ENCODE results near the gene POGLUT3. TPM values are rescaled to one million over a fixed set of nuclear protein-coding genes. Genes with fewer than 3 reads are reported as not detected.

Gene POGLUT3
- total RNA-seq, 2 experiments from 2014 or later = 25.1 to 26.2 TPM

GRCh38 chr11:108522318-108522717 lies 24.1 kb upstream of the POGLUT3 start:
- Mint-ChIP-seq H3K9me3 (no peaks in the 10 kb centered on the region), H3K36me3 (peaks cover 3% of the 10 kb centered on the region), H3K27ac (no peak overlapping the region), H3K4me3 (no peak overlapping the region), H3K4me1 (no peaks in the 10 kb centered on the region), H3K27me3 (no peaks in the 10 kb centered on the region)
- ATAC-seq (ENCODE audit: low read depth) (no peak), DNase-seq (no peak)
- POLR2A ChIA-PET = no interaction called here

GRCh38 chr11:108518581-108518980 lies 20.4 kb upstream of the POGLUT3 start:
- POLR2A ChIA-PET = no interaction called here
- Mint-ChIP-seq H3K4me1 (peaks cover 2% of the 10 kb centered on the region), H3K36me3 (peaks cover 8% of the 10 kb centered on the region), H3K4me3 (no peak overlapping the region), H3K27me3 (no peaks in the 10 kb centered on the region), H3K27ac (no peak overlapping the region), H3K9me3 (no peaks in the 10 kb centered on the region)
- ATAC-seq (ENCODE audit: low read depth) (no peak), DNase-seq (no peak)

DNA sequence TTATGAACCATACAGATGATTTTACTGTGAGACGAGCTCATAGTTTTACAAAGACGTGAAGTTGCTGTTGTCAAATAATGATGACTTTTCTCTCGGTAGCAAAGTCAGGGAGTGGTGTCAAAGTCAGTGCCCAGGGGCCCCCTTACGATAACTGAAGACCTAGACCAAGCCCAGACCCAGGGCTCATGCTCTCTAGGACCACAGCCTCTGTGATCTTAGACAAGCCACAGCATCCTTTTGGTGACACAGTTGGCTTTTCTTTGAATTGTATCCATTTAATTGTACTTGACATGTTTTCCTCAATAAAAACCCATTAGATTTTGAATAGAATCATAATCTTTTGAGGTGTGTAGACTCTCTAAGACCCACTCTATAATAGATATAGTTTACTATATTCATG lies 17.9 kb upstream of the POGLUT3 start:
- no peaks in the 10 kb centered on the region for H3K9me3 Mint-ChIP-seq
- POLR2A ChIA-PET = no interaction called here
- ATAC-seq (ENCODE audit: low read depth) (peak; percentile 75), DNase-seq (no peak)
- no peak overlapping the region for H3K27ac Mint-ChIP-seq
- H3K27me3 Mint-ChIP-seq = no peaks in the 10 kb centered on the region
- peaks cover 13% of the 10 kb centered on the region for H3K36me3 Mint-ChIP-seq
- no peak overlapping the region for H3K4me3 Mint-ChIP-seq
- H3K4me1 Mint-ChIP-seq = peaks cover 2% of the 10 kb centered on the region

DNA sequence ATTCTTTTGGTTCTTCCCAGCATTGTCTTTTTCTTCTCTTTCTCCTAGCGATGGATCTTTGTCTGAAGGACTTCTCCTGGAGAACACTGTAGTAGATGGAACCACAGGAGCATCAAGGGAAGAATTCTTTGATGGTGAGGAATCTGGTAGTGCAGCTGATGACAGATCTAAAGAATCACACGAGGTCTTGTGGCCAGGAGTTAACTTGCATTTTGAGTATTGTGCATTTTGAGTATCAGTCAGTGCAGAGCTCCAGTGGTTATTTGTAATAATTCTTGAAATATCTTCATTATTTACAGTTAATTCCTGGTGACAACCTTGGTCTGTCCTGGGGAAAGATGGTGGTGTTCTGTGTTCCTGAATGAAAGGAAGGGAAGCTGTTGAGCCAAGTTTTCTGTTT lies 14.5 kb upstream of the POGLUT3 start:
- no peak for DNase-seq
- ATAC-seq (ENCODE audit: low read depth) = no peak
- peaks cover 15% of the 10 kb centered on the region for H3K36me3 Mint-ChIP-seq
- no peak overlapping the region for H3K27ac Mint-ChIP-seq
- H3K4me3 Mint-ChIP-seq = no peak overlapping the region
- peaks cover 2% of the 10 kb centered on the region for H3K4me1 Mint-ChIP-seq
- no peaks in the 10 kb centered on the region for H3K27me3 Mint-ChIP-seq
- POLR2A ChIA-PET = interaction anchor here (0.7 kb wide), 1 partner anchor 13 kb away, joined by 3 read pairs; no protein-coding TSS in a partner anchor
- H3K9me3 Mint-ChIP-seq = no peaks in the 10 kb centered on the region

DNA sequence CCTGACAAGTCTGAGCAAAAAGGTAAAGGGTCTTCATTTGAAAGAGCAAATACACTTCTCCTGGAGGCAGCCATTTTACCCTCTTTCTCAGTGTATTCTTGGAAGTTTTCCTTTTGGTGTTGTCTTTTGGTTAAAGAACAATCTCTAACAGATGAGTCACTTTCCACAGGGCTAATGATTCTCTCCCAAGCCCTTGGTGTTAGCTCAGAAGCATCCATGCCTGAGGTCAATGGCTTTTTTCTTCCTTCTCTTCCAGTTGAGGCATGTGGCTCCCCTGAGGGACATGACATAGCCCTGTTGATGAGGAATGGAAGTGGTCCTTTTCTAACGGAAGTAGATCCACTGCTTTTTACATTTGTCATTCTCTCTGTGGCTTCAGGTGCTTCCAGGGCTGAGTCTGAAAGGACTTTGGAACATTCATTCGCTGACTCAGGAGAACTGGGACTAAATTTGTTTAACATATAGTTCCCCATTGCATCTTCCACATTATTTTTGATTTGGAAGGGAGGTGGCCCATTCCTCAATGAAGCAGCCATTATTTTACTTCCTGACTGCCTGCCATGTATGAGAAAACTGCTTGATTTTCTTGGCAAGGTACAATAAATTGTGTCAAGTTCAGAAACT lies 13.8 kb upstream of the POGLUT3 start:
- H3K36me3 Mint-ChIP-seq = peaks cover 15% of the 10 kb centered on the region
- H3K9me3 Mint-ChIP-seq = no peaks in the 10 kb centered on the region
- POLR2A ChIA-PET = no interaction called here
- H3K27me3 Mint-ChIP-seq = no peaks in the 10 kb centered on the region
- no peak overlapping the region for H3K4me3 Mint-ChIP-seq
- no peak for DNase-seq
- H3K4me1 Mint-ChIP-seq = peaks cover 2% of the 10 kb centered on the region
- ATAC-seq (ENCODE audit: low read depth) = no peak
- no peak overlapping the region for H3K27ac Mint-ChIP-seq

GRCh38 chr11:108508653-108509593 lies 10.7 kb upstream of the POGLUT3 start:
- DNase-seq = no peak
- peaks cover 3% of the 10 kb centered on the region for H3K27me3 Mint-ChIP-seq
- H3K4me1 Mint-ChIP-seq = no peaks in the 10 kb centered on the region
- no peak overlapping the region for H3K4me3 Mint-ChIP-seq
- H3K27ac Mint-ChIP-seq = no peak overlapping the region
- H3K9me3 Mint-ChIP-seq = no peaks in the 10 kb centered on the region
- no peak for ATAC-seq (ENCODE audit: low read depth)
- peaks cover 9% of the 10 kb centered on the region for H3K36me3 Mint-ChIP-seq
- POLR2A ChIA-PET = no interaction called here

GRCh38 chr11:108501396-108501795 lies 3.2 kb upstream of the POGLUT3 start:
- Mint-ChIP-seq H3K27ac (no peak overlapping the region), H3K4me3 (no peak overlapping the region), H3K4me1 (peaks cover 7% of the 10 kb centered on the region), H3K9me3 (no peaks in the 10 kb centered on the region), H3K36me3 (peaks cover 3% of the 10 kb centered on the region), H3K27me3 (peaks cover 7% of the 10 kb centered on the region)
- DNase-seq (no peak), ATAC-seq (ENCODE audit: low read depth) (no peak)
- POLR2A ChIA-PET = no interaction called here

DNA sequence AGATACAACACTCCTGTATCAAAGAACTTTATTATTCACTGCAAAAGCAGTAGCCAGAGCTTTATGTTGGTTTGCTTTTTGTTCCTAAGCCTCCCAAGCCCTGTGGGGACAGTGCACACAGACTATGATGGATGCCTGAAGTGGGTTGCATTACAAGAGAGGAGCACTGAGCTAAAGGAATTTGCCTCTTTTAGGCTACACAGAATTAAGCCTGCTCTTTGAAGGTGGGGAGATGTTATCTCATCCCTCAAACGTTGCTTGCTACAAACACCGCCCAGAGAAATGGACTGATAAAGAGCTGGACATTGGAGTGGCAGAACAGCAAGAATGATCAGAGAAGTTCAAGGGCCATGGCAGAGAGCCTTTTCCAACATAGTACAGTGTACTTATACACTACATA lies 2.5 kb upstream of the POGLUT3 start:
- no peak overlapping the region for H3K27ac Mint-ChIP-seq

GRCh38 chr11:108500169-108500568 lies 2.0 kb upstream of the POGLUT3 start:
- POLR2A ChIA-PET = no interaction called here
- Mint-ChIP-seq H3K27ac (no peak overlapping the region), H3K4me1 (peaks cover 10% of the 10 kb centered on the region), H3K36me3 (peaks cover 8% of the 10 kb centered on the region), H3K4me3 (no peak overlapping the region), H3K27me3 (peaks cover 7% of the 10 kb centered on the region), H3K9me3 (no peaks in the 10 kb centered on the region)
- ATAC-seq (ENCODE audit: low read depth) (no peak), DNase-seq (no peak)

More for the DNA sequence above, 2.5 kb upstream of the POGLUT3 start:
- no peak for DNase-seq
- Mint-ChIP-seq H3K4me3 (no peak overlapping the region), H3K27me3 (peaks cover 7% of the 10 kb centered on the region), H3K4me1 (peaks cover 10% of the 10 kb centered on the region), H3K36me3 (peaks cover 5% of the 10 kb centered on the region), H3K9me3 (no peaks in the 10 kb centered on the region)
- POLR2A ChIA-PET = no interaction called here
- ATAC-seq (ENCODE audit: low read depth) = no peak

GRCh38 chr11:108498816-108499408 lies 728 bp upstream of the POGLUT3 start:
- Mint-ChIP-seq H3K27ac (peak overlapping the region; percentile 95), H3K36me3 (peaks cover 19% of the 10 kb centered on the region), H3K4me3 (peak overlapping the region; percentile 90), H3K27me3 (peaks cover 4% of the 10 kb centered on the region), H3K9me3 (no peaks in the 10 kb centered on the region), H3K4me1 (peaks cover 16% of the 10 kb centered on the region)
- DNase-seq (no peak), ATAC-seq (ENCODE audit: low read depth) (no peak)
- POLR2A ChIA-PET = interaction anchor here (1.1 to 2.2 kb wide), 3 partner anchors 31 to 276 kb away, joined by 3 to 14 read pairs (median 7); partner anchors contain the start of genes ATM, C11orf65 and NPAT

DNA sequence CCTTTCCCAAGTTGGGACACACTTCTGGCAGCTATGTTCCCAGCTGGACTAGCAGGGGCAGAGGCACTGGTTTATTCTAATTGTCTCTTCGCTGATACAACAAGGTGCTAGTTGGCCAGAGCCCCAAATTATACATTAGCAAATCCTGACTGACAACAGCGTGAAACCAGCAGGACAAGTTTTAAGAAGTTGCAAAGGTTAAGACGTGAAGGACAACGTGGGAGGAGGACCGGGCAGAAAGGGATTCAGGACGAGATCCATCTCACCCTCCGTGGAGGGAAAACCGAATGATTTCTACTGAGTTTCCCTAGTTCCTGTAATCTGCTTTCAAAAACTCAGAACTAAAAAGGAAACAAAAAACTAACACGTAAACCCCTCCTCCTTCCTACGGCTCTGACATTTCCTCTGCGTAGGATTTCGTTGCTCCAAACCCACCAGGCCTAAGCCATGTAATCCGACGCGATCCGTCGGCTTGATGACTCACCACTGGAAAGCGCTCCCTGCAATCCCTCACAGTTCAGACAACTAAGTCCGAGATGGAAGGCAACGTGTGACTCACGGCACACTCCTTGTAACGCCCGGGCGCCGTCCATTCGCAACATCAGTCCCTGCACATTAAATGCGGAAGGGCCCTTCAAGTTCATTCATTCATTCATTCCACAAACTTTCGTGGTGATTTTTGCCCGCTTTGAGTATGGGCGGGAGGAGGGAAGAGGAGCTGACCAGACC lies 703 bp downstream of the POGLUT3 start:
- DNase-seq = peak; percentile 71
- no peaks in the 10 kb centered on the region for H3K27me3 Mint-ChIP-seq
- POLR2A ChIA-PET = interaction anchor here (0.6 to 2.2 kb wide), 4 partner anchors 30 to 274 kb away, joined by 3 to 14 read pairs (median 5); partner anchors contain the start of genes ATM, C11orf65 and NPAT
- ATAC-seq (ENCODE audit: low read depth) = peak; percentile 83
- peaks cover 18% of the 10 kb centered on the region for H3K4me1 Mint-ChIP-seq
- no peaks in the 10 kb centered on the region for H3K9me3 Mint-ChIP-seq
- H3K4me3 Mint-ChIP-seq = peak overlapping the region; percentile 95
- H3K27ac Mint-ChIP-seq = peak overlapping the region; percentile 98
- peaks cover 24% of the 10 kb centered on the region for H3K36me3 Mint-ChIP-seq

- peak overlapping the region; percentile 95 for H3K4me3 Mint-ChIP-seq
- POLR2A ChIA-PET = interaction anchor here (1.0 kb wide), 1 partner anchor 30 kb away, joined by 3 read pairs; the partner anchor contains the start of gene C11orf65
- no peaks in the 10 kb centered on the region for H3K9me3 Mint-ChIP-seq
- H3K27ac Mint-ChIP-seq = peak overlapping the region; percentile 98
- H3K4me1 Mint-ChIP-seq = peaks cover 19% of the 10 kb centered on the region
- H3K27me3 Mint-ChIP-seq = no peaks in the 10 kb centered on the region
- H3K36me3 Mint-ChIP-seq = peaks cover 26% of the 10 kb centered on the region
- no peak for DNase-seq
- no peak for ATAC-seq (ENCODE audit: low read depth)
Observed at GRCh38 chr11:108496643-108497256, 1.4 kb downstream of the POGLUT3 start.
